ENCODE measurements around the gene CDK18.

- TF ChIP-seq EGR1 (IDR thresholded peaks at IDR 0.05): no peak
- TF ChIP-seq CEBPB (IDR thresholded peaks at IDR 0.05): no peak
- TF ChIP-seq NFIC (IDR thresholded peaks at IDR 0.05): no peak
- no peak for TF ChIP-seq YY1 (IDR thresholded peaks at IDR 0.05; ENCODE audit: low read depth)
- no peak for TF ChIP-seq REST (IDR thresholded peaks at IDR 0.05; ENCODE audit: low read depth)
- no peak for TF ChIP-seq USF1 (IDR thresholded peaks at IDR 0.05)
- no peak for TF ChIP-seq TCF12 (IDR thresholded peaks at IDR 0.05; ENCODE audit: low read depth)
- TF ChIP-seq EP300 (IDR thresholded peaks at IDR 0.05; ENCODE audit: borderline replicate concordance): no peak
- TF ChIP-seq FOXM1 (IDR thresholded peaks at IDR 0.05; ENCODE audit: borderline replicate concordance, low read depth): no peak
- TF ChIP-seq, protein P1, sequence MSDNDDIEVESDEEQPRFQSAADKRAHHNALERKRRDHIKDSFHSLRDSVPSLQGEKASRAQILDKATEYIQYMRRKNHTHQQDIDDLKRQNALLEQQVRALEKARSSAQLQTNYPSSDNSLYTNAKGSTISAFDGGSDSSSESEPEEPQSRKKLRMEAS (IDR thresholded peaks at IDR 0.05): no peak
- no peak for TF ChIP-seq CREB1 (IDR thresholded peaks at IDR 0.05; ENCODE audit: low read depth)
- no peak for TF ChIP-seq TAF1 (IDR thresholded peaks at IDR 0.05; ENCODE audit: low read depth)
- TF ChIP-seq RAD21 (IDR thresholded peaks at IDR 0.05; ENCODE audit: low read depth): no peak
These were observed 77.0 kb downstream of the CDK18 start for GRCh38 chr1:205581321-205581980.
